PC-3 (cell line): ENCODE measurements around the gene MSH6. TPM values are rescaled to one million over a fixed set of nuclear protein-coding genes. Genes with fewer than 3 reads are reported as not detected.

Experiments
- ATAC-seq: fragments of 200-7000 bp; cut with Tn5 transposase; 2 replicates; pipeline ENCODE4 v1.9.1; 2020; ENCODE audit warnings: mild to moderate bottlenecking, moderate library complexity
- BruUV-seq: library from RNA; stranded (reverse); fragments of 400-500 nt; replicated peaks from 2 replicates; lab custom pipeline; 2021; lab: Mats Ljungman, UMichigan
- CTCF ChIA-PET: fragments of 300-600 bp; sonication (Branson Sonifier 250); formaldehyde crosslinking; loops from one replicate; lab custom pipeline; 2022; ENCODE audit warnings: antibody characterized with exemption; lab: Charles Lee
- POLR2A ChIA-PET: fragments of 300-600 bp; sonication (Branson Sonifier 250); formaldehyde crosslinking; loops from one replicate; lab custom pipeline; 2022; ENCODE audit warnings: antibody characterized with exemption; ENCODE audit not compliant: unreplicated experiment; lab: Charles Lee
- DNase-seq: peaks from one replicate; pipeline ENCODE4 v3.0.0-alpha.2; 2015
- H2AFZ ChIP-seq: fragments of 300-600 bp; sonication (generic); 2 replicates; pipeline ENCODE4 v1.6.0; 2016; ENCODE audit warnings: antibody characterized with exemption, low read length
- H3F3A ChIP-seq: fragments of 300-600 bp; sonication (generic); one replicate; pipeline ENCODE4 v1.6.0; 2017; ENCODE audit warnings: antibody characterized with exemption, low read length, control low read depth, mild to moderate bottlenecking; ENCODE audit not compliant: unreplicated experiment
- H3K27ac ChIP-seq: fragments of 300-600 bp; sonication (generic); 2 replicates; pipeline ENCODE4 v1.5.1; 2016; ENCODE audit warnings: mild to moderate bottlenecking, low read length
- H3K27me3 ChIP-seq: fragments of 300-600 bp; sonication (generic); 2 replicates; pipeline ENCODE4 v1.6.1; 2016; ENCODE audit warnings: low read length, mixed read lengths
- H3K36me3 ChIP-seq: fragments of 300-600 bp; sonication (generic); 2 replicates; pipeline ENCODE4 v1.6.1; 2016; ENCODE audit warnings: low read depth, mixed run types, low read length, mixed read lengths
- H3K4me1 ChIP-seq: fragments of 300-600 bp; sonication (generic); 2 replicates; pipeline ENCODE4 v1.5.1; 2016; ENCODE audit warnings: low read length; ENCODE audit not compliant: insufficient read depth
- H3K4me2 ChIP-seq: fragments of 300-600 bp; sonication (generic); 2 replicates; pipeline ENCODE4 v1.6.0; 2016; ENCODE audit warnings: low read length
- H3K4me3 ChIP-seq: fragments of 300-600 bp; sonication (generic); 2 replicates; pipeline ENCODE4 v1.5.1; 2016; ENCODE audit warnings: mild to moderate bottlenecking, low read length, mixed read lengths
- H3K79me2 ChIP-seq: fragments of 300-600 bp; sonication (generic); 2 replicates; pipeline ENCODE4 v1.6.1; 2017; ENCODE audit warnings: low read length, mixed read lengths
- H3K9ac ChIP-seq: fragments of 300-600 bp; sonication (generic); 2 replicates; pipeline ENCODE4 v1.6.0; 2016; ENCODE audit warnings: mild to moderate bottlenecking, low read length
- H3K9me2 ChIP-seq: fragments of 300-600 bp; sonication (generic); replicated peaks from 2 replicates; pipeline ENCODE4 v1.6.1; 2016; ENCODE audit warnings: mixed run types, low read length, mixed read lengths
- H3K9me3 ChIP-seq: fragments of 300-600 bp; sonication (generic); 2 replicates; pipeline ENCODE4 v1.6.1; 2016; ENCODE audit warnings: low read length, mixed read lengths
- H4K20me1 ChIP-seq: fragments of 300-600 bp; sonication (generic); 2 replicates; pipeline ENCODE4 v1.6.1; 2016; ENCODE audit warnings: low read length, mixed read lengths
- EZH2 ChIP-seq: fragments of 300-600 bp; sonication (generic); IDR thresholded peaks from one replicate; pipeline ENCODE4 v1.6.1; 2017; ENCODE audit warnings: antibody characterized with exemption, mild to moderate bottlenecking, low read length; ENCODE audit not compliant: unreplicated experiment
- EZH2phosphoT487 ChIP-seq: fragments of 300-600 bp; sonication (generic); IDR thresholded peaks from 2 replicates; pipeline ENCODE4 v1.6.1; 2018; ENCODE audit warnings: mild to moderate bottlenecking, antibody characterized with exemption, low read length, borderline replicate concordance
- intact Hi-C: fragments of 100-400 bp; cut with micrococcal nuclease; formaldehyde crosslinking; loops from 2 replicates; pipeline ENCODE4 v1.9.0; 2023
- total RNA-seq: library from RNA; depleted of rRNA; stranded (reverse); fragments of >200 nt; gene quantifications from 2 replicates; pipeline ENCODE4 v1.2.3, GENCODE V29; 2014
- TF ChIP-seq, protein P1 (sequence below): fragments of 300-600 bp; sonication (generic); conservative IDR thresholded peaks from 2 replicates; pipeline ENCODE4 v1.5.1; 2017; ENCODE audit warnings: antibody characterized with exemption, low read depth, mild to moderate bottlenecking, low read length

The MSH6 gene
- total RNA-seq, 1 experiment from 2014 or later: 84.9 TPM

DNA sequence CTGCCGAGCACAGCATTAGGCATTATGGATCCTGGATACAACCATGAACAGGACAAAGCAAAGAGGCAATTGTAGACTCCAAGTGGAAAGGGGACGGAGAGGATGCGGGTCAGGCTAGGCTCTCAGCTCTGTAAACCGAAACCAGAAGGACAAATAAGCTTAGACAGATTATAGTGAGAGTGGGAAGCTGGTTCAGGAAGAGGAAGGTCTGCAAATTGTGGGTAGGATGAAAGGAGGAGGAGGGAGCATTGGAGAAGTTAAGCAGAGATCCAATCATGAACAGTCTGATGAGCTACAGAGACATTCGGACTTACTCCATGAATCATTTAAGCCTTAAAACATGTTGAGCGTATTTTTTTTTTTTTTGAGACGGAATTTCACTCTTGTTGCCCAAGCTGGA is 3.0 kb downstream of the MSH6 start:
- BruUV-seq: no TSS peak
- Histone ChIP-seq H3K4me3 (peak overlapping the region; percentile 79), H3K9ac (no peak overlapping the region), H4K20me1 (peaks cover 60% of the 10 kb centered on the region), H3K27me3 (no peaks in the 10 kb centered on the region), H3K9me3 (no peaks in the 10 kb centered on the region), H3K4me2 (peak overlapping the region; percentile 90), H3K36me3 (peaks cover 21% of the 10 kb centered on the region), H3K9me2 (no peaks in the 10 kb centered on the region), H3K4me1 (peaks cover 28% of the 10 kb centered on the region), H2AFZ (no peak overlapping the region), H3K79me2 (peaks cover 77% of the 10 kb centered on the region), H3K27ac (no peak overlapping the region), H3F3A (no peaks in the 10 kb centered on the region)
- intact Hi-C loops: no loop called here
- POLR2A ChIA-PET: no interaction called here
- DNase-seq: no peak
- TF ChIP-seq EZH2: no peak
- TF ChIP-seq, protein P1, sequence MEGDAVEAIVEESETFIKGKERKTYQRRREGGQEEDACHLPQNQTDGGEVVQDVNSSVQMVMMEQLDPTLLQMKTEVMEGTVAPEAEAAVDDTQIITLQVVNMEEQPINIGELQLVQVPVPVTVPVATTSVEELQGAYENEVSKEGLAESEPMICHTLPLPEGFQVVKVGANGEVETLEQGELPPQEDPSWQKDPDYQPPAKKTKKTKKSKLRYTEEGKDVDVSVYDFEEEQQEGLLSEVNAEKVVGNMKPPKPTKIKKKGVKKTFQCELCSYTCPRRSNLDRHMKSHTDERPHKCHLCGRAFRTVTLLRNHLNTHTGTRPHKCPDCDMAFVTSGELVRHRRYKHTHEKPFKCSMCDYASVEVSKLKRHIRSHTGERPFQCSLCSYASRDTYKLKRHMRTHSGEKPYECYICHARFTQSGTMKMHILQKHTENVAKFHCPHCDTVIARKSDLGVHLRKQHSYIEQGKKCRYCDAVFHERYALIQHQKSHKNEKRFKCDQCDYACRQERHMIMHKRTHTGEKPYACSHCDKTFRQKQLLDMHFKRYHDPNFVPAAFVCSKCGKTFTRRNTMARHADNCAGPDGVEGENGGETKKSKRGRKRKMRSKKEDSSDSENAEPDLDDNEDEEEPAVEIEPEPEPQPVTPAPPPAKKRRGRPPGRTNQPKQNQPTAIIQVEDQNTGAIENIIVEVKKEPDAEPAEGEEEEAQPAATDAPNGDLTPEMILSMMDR: no peak
- no peak for TF ChIP-seq EZH2phosphoT487
- ATAC-seq: no peak
- CTCF ChIA-PET: no interaction called here

GRCh38 chr2:47796090-47796697 is 13.2 kb downstream of the MSH6 start:
- H3F3A ChIP-seq: no peaks in the 10 kb centered on the region
- no peak overlapping the region for H3K27ac ChIP-seq
- no peak overlapping the region for H3K4me3 ChIP-seq
- POLR2A ChIA-PET: no interaction called here
- no TSS peak for BruUV-seq
- peaks cover 60% of the 10 kb centered on the region for H3K36me3 ChIP-seq
- H2AFZ ChIP-seq: no peak overlapping the region
- H4K20me1 ChIP-seq: peaks cover 5% of the 10 kb centered on the region
- H3K4me2 ChIP-seq: no peak overlapping the region
- H3K9me3 ChIP-seq: no peaks in the 10 kb centered on the region
- no peaks in the 10 kb centered on the region for H3K27me3 ChIP-seq
- ATAC-seq: no peak
- no peaks in the 10 kb centered on the region for H3K9me2 ChIP-seq
- intact Hi-C loops: no loop called here
- H3K79me2 ChIP-seq: peaks cover 26% of the 10 kb centered on the region
- no peak for DNase-seq
- no peaks in the 10 kb centered on the region for H3K4me1 ChIP-seq
- no peak overlapping the region for H3K9ac ChIP-seq
- no peak for TF ChIP-seq EZH2phosphoT487
- TF ChIP-seq EZH2: no peak
- TF ChIP-seq, protein P1: no peak
- CTCF ChIA-PET: no interaction called here

- H3K9me2 ChIP-seq: no peaks in the 10 kb centered on the region
- no peaks in the 10 kb centered on the region for H3K4me1 ChIP-seq
- intact Hi-C loops: no loop called here
- H3K27me3 ChIP-seq: no peaks in the 10 kb centered on the region
- DNase-seq (no peak), ATAC-seq (no peak)
- TF ChIP-seq EZH2 (no peak), EZH2phosphoT487 (no peak)
- TF ChIP-seq, protein P1: no peak
- H3K4me2 ChIP-seq: no peak overlapping the region
- POLR2A ChIA-PET: no interaction called here
- H3K79me2 ChIP-seq: peaks cover 24% of the 10 kb centered on the region; the same call in 1 of the 2 replicates
- H3K36me3 ChIP-seq: peaks cover 79% of the 10 kb centered on the region
- H2AFZ ChIP-seq: no peak overlapping the region
- H3K9me3 ChIP-seq: no peaks in the 10 kb centered on the region
- H4K20me1 ChIP-seq: peaks cover 5% of the 10 kb centered on the region; the same call in 1 of the 2 replicates
- BruUV-seq: no TSS peak
- H3F3A ChIP-seq: no peaks in the 10 kb centered on the region
- H3K4me3 ChIP-seq: no peak overlapping the region
- H3K27ac ChIP-seq: no peak overlapping the region
- no peak overlapping the region for H3K9ac ChIP-seq
- CTCF ChIA-PET: no interaction called here
Measured at GRCh38 chr2:47798631-47799030, 15.7 kb downstream of the MSH6 start.
